Measurements from ENCODE around the gene LRRC8A. TPM values are rescaled to one million over a fixed set of nuclear protein-coding genes. Genes with fewer than 3 reads are reported as not detected.

LRRC8A gene
- total and polyA plus RNA-seq, 2 of the 8 experiments (the other 6 are each of a cell fraction or from before 2014, with no cell fraction given), result 103 to 111 TPM

- TF ChIP-seq RXRA (IDR thresholded peaks at IDR 0.05; ENCODE audit: insufficient read depth, low read depth, low read length) (no peak), SIX5 (IDR thresholded peaks at IDR 0.05; ENCODE audit: low read depth, low read length) (no peak), HDAC2 (IDR thresholded peaks at IDR 0.05; ENCODE audit: borderline replicate concordance in 1 of 2, low read depth in 2 of 2, low read length in 2 of 2) (no peak)
- TF ChIP-seq, protein P1, sequence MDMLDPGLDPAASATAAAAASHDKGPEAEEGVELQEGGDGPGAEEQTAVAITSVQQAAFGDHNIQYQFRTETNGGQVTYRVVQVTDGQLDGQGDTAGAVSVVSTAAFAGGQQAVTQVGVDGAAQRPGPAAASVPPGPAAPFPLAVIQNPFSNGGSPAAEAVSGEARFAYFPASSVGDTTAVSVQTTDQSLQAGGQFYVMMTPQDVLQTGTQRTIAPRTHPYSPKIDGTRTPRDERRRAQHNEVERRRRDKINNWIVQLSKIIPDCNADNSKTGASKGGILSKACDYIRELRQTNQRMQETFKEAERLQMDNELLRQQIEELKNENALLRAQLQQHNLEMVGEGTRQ (IDR thresholded peaks at IDR 0.05; ENCODE audit: low read length), result no peak
Measured at GRCh38 chr9:128903871-128904620, 22.1 kb downstream of the LRRC8A start (continued).
